GM12873 (cell line): ENCODE measurements around the gene TPRN.

ENCODE experiments used
- CTCF ChIP-seq: IDR thresholded peaks from 2 replicates; pipeline ENCODE4 v1.5.1; 2012; ENCODE audit warnings: low read depth, mild to moderate bottlenecking, moderate library complexity, low read length, control low read depth; ENCODE audit not compliant: insufficient read depth; ENCODE audit errors: missing control alignments

TPRN gene

GRCh38 chr9:137201205-137201868 lies 796 bp upstream of the TPRN start:
- no peak for TF ChIP-seq CTCF

- no peak for TF ChIP-seq CTCF
These were observed 975 bp downstream of the TPRN start for GRCh38 chr9:137199411-137200121.

- TF ChIP-seq CTCF = no peak
These were observed 1.6 kb downstream of the TPRN start for GRCh38 chr9:137198902-137199283.

GRCh38 chr9:137198051-137198901 lies 2.3 kb downstream of the TPRN start:
- TF ChIP-seq CTCF = no peak

GRCh38 chr9:137195525-137196220 lies 4.9 kb downstream of the TPRN start:
- no peak for TF ChIP-seq CTCF

- TF ChIP-seq CTCF = no peak
These were observed 5.6 kb downstream of the TPRN start for GRCh38 chr9:137194909-137195308.
